Natural killer cell (primary cell): ENCODE measurements around the gene BARHL1. TPM values are rescaled to one million over a fixed set of nuclear protein-coding genes. Genes with fewer than 3 reads are reported as not detected.

Source experiments
- ATAC-seq, 3 donors: fragments of 150-1000 bp in 2 of 3; fragments of 200-7000 bp in 1 of 3; cut with Tn5 transposase; 1 replicate in 1 of 3; 2 replicates in 2 of 3; pipeline ENCODE4 v1.10.0; 2021; ENCODE audit warnings: mild to moderate bottlenecking in 2 of 3, moderate library complexity in 2 of 3
- DNase-seq, 2 donors: peaks; one replicate each; pipeline versions ENCODE4 v3.0.0 to v3.0.0-alpha.2; 2013 to 2021; ENCODE audit warnings: mixed read lengths in 1 of 2
- H3K27ac ChIP-seq: one replicate; pipeline ENCODE4 v1.5.1; 2013; ENCODE audit warnings: mild to moderate bottlenecking, low read length
- H3K27me3 ChIP-seq: one replicate; pipeline ENCODE4 v1.6.1; 2013; ENCODE audit warnings: low read length; ENCODE audit not compliant: control insufficient read depth, insufficient read depth
- H3K36me3 ChIP-seq: one replicate; pipeline ENCODE4 v1.6.1; 2013; ENCODE audit warnings: low read length; ENCODE audit not compliant: control insufficient read depth, insufficient read depth
- H3K4me1 ChIP-seq: one replicate; pipeline ENCODE4 v1.6.1; 2013; ENCODE audit warnings: low read length; ENCODE audit not compliant: control insufficient read depth, insufficient read depth
- H3K4me3 ChIP-seq: one replicate; pipeline ENCODE4 v1.5.1; 2013; ENCODE audit warnings: low read length
- H3K9me3 ChIP-seq: one replicate; pipeline ENCODE4 v1.6.1; 2013; ENCODE audit warnings: low read length; ENCODE audit not compliant: control insufficient read depth, insufficient read depth
- H3K27ac Mint-ChIP-seq, 2 donors: one replicate each; pipeline ENCODE4 v1.8.0; 2022; ENCODE audit warnings: mild to moderate bottlenecking in 2 of 2, mixed read lengths in 2 of 2, moderate library complexity in 1 of 2
- H3K27me3 Mint-ChIP-seq, 2 donors: one replicate each; pipeline ENCODE4 v1.8.0; 2022; ENCODE audit warnings: low read depth in 2 of 2, mixed read lengths in 2 of 2
- H3K36me3 Mint-ChIP-seq: one replicate; pipeline ENCODE4 v1.8.0; 2022; ENCODE audit warnings: mixed read lengths
- H3K4me1 Mint-ChIP-seq, 2 donors: one replicate each; pipeline ENCODE4 v1.8.0; 2022; ENCODE audit warnings: mixed read lengths in 2 of 2
- H3K4me3 Mint-ChIP-seq: one replicate; pipeline ENCODE4 v1.8.0; 2022; ENCODE audit warnings: mild to moderate bottlenecking, moderate library complexity, mixed read lengths
- H3K9me3 Mint-ChIP-seq, 2 donors: one replicate each; pipeline ENCODE4 v1.8.0; 2022; ENCODE audit warnings: mixed read lengths in 2 of 2
- WGBS: methylation state at CpG from one replicate; pipeline ENCODE4 v1.1.7; 2013; ENCODE audit warnings: missing lambda C conversion rate; ENCODE audit not compliant: insufficient coverage; 5-methylcytosine and 5-hydroxymethylcytosine counted together
- intact Hi-C: fragments of 100-400 bp; cut with micrococcal nuclease; formaldehyde crosslinking; loops from one replicate; pipeline ENCODE4 v1.14.2; 2022
- total RNA-seq, 4 donors: library from RNA; stranded (reverse); fragments of 120-200 nt in 1 of 4; gene quantifications; one replicate each; pipeline versions ENCODE4 v1.2.3 to v1.2.4, GENCODE V29; 2013 to 2022
- TF ChIP-seq, protein P1 (sequence below): fragments of 200-600 bp; IDR thresholded peaks from one replicate; pipeline ENCODE4 v1.8.0; 2022; ENCODE audit warnings: antibody characterized with exemption

Gene BARHL1
- total RNA-seq, 3 donors from 2014 or later (not counting 1 experiment from before 2014, with no cell fraction given), result not detected

- peaks cover 46% of the 10 kb centered on the region for H3K36me3 ChIP-seq
- no peaks in the 10 kb centered on the region for H3K4me1 Mint-ChIP-seq
- H3K27ac ChIP-seq, result no peak overlapping the region
- H3K27ac Mint-ChIP-seq, result no peak overlapping the region
- H3K4me1 ChIP-seq, result no peaks in the 10 kb centered on the region
- no peaks in the 10 kb centered on the region for H3K36me3 Mint-ChIP-seq
- intact Hi-C loops, result no loop called here
- no peaks in the 10 kb centered on the region for H3K9me3 Mint-ChIP-seq
- TF ChIP-seq, protein P1, sequence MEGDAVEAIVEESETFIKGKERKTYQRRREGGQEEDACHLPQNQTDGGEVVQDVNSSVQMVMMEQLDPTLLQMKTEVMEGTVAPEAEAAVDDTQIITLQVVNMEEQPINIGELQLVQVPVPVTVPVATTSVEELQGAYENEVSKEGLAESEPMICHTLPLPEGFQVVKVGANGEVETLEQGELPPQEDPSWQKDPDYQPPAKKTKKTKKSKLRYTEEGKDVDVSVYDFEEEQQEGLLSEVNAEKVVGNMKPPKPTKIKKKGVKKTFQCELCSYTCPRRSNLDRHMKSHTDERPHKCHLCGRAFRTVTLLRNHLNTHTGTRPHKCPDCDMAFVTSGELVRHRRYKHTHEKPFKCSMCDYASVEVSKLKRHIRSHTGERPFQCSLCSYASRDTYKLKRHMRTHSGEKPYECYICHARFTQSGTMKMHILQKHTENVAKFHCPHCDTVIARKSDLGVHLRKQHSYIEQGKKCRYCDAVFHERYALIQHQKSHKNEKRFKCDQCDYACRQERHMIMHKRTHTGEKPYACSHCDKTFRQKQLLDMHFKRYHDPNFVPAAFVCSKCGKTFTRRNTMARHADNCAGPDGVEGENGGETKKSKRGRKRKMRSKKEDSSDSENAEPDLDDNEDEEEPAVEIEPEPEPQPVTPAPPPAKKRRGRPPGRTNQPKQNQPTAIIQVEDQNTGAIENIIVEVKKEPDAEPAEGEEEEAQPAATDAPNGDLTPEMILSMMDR, result no peak
- 95% methylated on average over 7 of the region's 7 CpGs for WGBS
- no peaks in the 10 kb centered on the region for H3K9me3 ChIP-seq
- H3K4me3 ChIP-seq, result no peak overlapping the region
- no peak for DNase-seq
- no peaks in the 10 kb centered on the region for H3K27me3 ChIP-seq
- no peak overlapping the region for H3K4me3 Mint-ChIP-seq
- no peaks in the 10 kb centered on the region for H3K27me3 Mint-ChIP-seq
- no peak for ATAC-seq
Measured at GRCh38 chr9:132609829-132610228, 27.4 kb downstream of the BARHL1 start.

DNA sequence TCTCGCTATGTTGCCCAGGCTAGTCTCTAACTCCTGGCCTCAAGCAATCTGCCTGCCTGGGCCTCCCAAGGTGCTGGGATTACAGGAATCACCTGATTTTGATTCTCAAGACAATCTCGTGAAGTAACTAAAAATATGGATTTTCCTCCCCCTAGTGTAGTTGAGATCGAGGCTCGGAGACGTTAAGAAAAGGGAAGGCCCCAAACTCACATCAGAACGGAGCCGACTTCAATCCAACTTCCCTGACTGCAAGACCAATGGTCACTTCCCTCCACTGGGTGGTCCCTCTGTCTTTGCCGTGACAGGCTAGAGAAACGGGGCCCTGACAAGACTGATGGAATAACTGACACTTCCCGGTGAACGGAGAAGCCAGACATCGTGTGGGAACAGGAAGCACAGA lies 28.3 kb downstream of the BARHL1 start:
- 92% methylated on average over 12 of the region's 12 CpGs for WGBS

DNA sequence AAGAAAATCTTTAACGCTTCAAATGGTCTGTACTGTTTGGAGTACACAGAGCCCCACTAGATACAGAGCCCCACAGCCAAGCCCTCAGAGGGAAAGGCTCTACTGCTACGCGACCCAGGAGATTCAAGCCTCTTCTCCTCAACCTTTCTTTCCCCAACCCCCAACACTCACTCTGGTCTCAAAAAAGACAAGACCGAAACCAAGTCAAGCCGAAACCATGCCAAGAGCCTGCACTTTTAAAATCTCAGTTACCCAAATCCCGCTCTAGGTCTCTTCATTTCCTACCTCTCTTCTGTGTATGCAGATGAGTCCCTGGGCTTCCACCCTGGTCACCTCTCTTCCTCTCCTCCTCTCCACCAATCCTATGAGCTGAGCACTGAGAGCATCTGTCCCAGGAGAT lies 31.9 kb downstream of the BARHL1 start:
- no peaks in the 10 kb centered on the region for H3K27me3 Mint-ChIP-seq
- no peaks in the 10 kb centered on the region for H3K27me3 ChIP-seq
- peaks cover 12% of the 10 kb centered on the region in 2 donors for H3K4me1 Mint-ChIP-seq
- H3K9me3 Mint-ChIP-seq, result no peaks in the 10 kb centered on the region
- no peak overlapping the region for H3K4me3 ChIP-seq
- H3K27ac ChIP-seq, result no peak overlapping the region
- peaks cover 45% of the 10 kb centered on the region for H3K36me3 ChIP-seq
- H3K4me3 Mint-ChIP-seq, result no peak overlapping the region
- TF ChIP-seq, protein P1, result no peak
- intact Hi-C loops, result no loop called here
- peaks cover 27% of the 10 kb centered on the region for H3K36me3 Mint-ChIP-seq
- no peak for DNase-seq
- ATAC-seq, result no peak
- no peaks in the 10 kb centered on the region for H3K4me1 ChIP-seq
- H3K27ac Mint-ChIP-seq, result no peak overlapping the region
- H3K9me3 ChIP-seq, result no peaks in the 10 kb centered on the region
- WGBS, result 81% methylated on average over 6 of the region's 6 CpGs

More for the DNA sequence above, 28.3 kb downstream of the BARHL1 start:
- no peak overlapping the region for H3K27ac Mint-ChIP-seq
- H3K4me1 ChIP-seq, result no peaks in the 10 kb centered on the region
- TF ChIP-seq, protein P1, result no peak
- H3K9me3 ChIP-seq, result no peaks in the 10 kb centered on the region
- no peaks in the 10 kb centered on the region for H3K27me3 Mint-ChIP-seq
- H3K27me3 ChIP-seq, result no peaks in the 10 kb centered on the region
- intact Hi-C loops, result no loop called here
- no peak overlapping the region for H3K4me3 ChIP-seq
- no peak for ATAC-seq
- no peak for DNase-seq
- H3K36me3 Mint-ChIP-seq, result peaks cover 6% of the 10 kb centered on the region
- H3K36me3 ChIP-seq, result peaks cover 47% of the 10 kb centered on the region
- H3K4me1 Mint-ChIP-seq, result no peaks in the 10 kb centered on the region
- no peak overlapping the region for H3K27ac ChIP-seq
- H3K9me3 Mint-ChIP-seq, result no peaks in the 10 kb centered on the region
- H3K4me3 Mint-ChIP-seq, result no peak overlapping the region

- no peak overlapping the region for H3K27ac Mint-ChIP-seq
- peaks cover 27% of the 10 kb centered on the region for H3K36me3 Mint-ChIP-seq
- peaks cover 12% of the 10 kb centered on the region in 2 donors for H3K4me1 Mint-ChIP-seq
- intact Hi-C loops, result no loop called here
- no peak for DNase-seq
- Histone ChIP-seq H3K27me3 (no peaks in the 10 kb centered on the region), H3K36me3 (peaks cover 41% of the 10 kb centered on the region), H3K9me3 (no peaks in the 10 kb centered on the region), H3K4me1 (no peaks in the 10 kb centered on the region), H3K27ac (no peak overlapping the region), H3K4me3 (no peak overlapping the region)
- H3K9me3 Mint-ChIP-seq, result no peaks in the 10 kb centered on the region
- H3K4me3 Mint-ChIP-seq, result no peak overlapping the region
- no peak for ATAC-seq
- TF ChIP-seq, protein P1, result no peak
- no CpG with 5 or more reads among the region's 2 CpGs for WGBS
- no peaks in the 10 kb centered on the region for H3K27me3 Mint-ChIP-seq
Measured at GRCh38 chr9:132615774-132616173, 33.4 kb downstream of the BARHL1 start.
